A673 (cell line): ENCODE data around the gene NXNL1. TPM values are rescaled to one million over a fixed set of nuclear protein-coding genes. Genes with fewer than 3 reads are reported as not detected.

Source experiments
- BruUV-seq: library from RNA; stranded (reverse); fragments of 400-500 nt; replicated peaks from 2 replicates; lab custom pipeline; 2021; lab: Mats Ljungman, UMichigan
- CTCF ChIA-PET: fragments of 300-600 bp; sonication (Branson Sonifier 250); formaldehyde crosslinking; loops from one replicate; lab custom pipeline; 2022; ENCODE audit warnings: antibody characterized with exemption; lab: Charles Lee
- POLR2A ChIA-PET: fragments of 300-600 bp; sonication (Branson Sonifier 250); formaldehyde crosslinking; loops from one replicate; lab custom pipeline; 2022; ENCODE audit warnings: antibody characterized with exemption; ENCODE audit not compliant: low non-redundant PET; lab: Charles Lee
- DNase-seq: peaks from one replicate; pipeline ENCODE4 v3.0.0-alpha.2; 2015; ENCODE audit warnings: low spot score
- H3K27ac ChIP-seq: fragments of 200-600 bp; sonication (generic); 2 replicates; pipeline ENCODE4 v1.5.1; 2016; ENCODE audit warnings: mixed run types, low read depth, mild to moderate bottlenecking, mixed read lengths, antibody characterized with exemption, low read length; ENCODE audit not compliant: poor library complexity, severe bottlenecking
- H3K27me3 ChIP-seq: fragments of 200-600 bp; sonication (generic); replicated peaks from 2 replicates; pipeline ENCODE4 v1.6.1; 2017; ENCODE audit warnings: mixed run types, low read depth, mild to moderate bottlenecking, mixed read lengths, antibody characterized with exemption, low read length; ENCODE audit not compliant: insufficient read depth, poor library complexity
- H3K36me3 ChIP-seq: fragments of 200-600 bp; sonication (generic); 2 replicates; pipeline ENCODE4 v1.6.1; 2016; ENCODE audit warnings: mixed run types, mild to moderate bottlenecking, mixed read lengths, antibody characterized with exemption, low read length; ENCODE audit not compliant: insufficient read depth, poor library complexity, severe bottlenecking
- H3K4me1 ChIP-seq: fragments of 200-600 bp; sonication (generic); 2 replicates; pipeline ENCODE4 v1.6.1; 2017; ENCODE audit warnings: mixed run types, mild to moderate bottlenecking, mixed read lengths, antibody characterized with exemption, low read length; ENCODE audit not compliant: insufficient read depth, poor library complexity, severe bottlenecking
- H3K4me3 ChIP-seq: fragments of 200-600 bp; sonication (generic); 2 replicates; pipeline ENCODE4 v1.5.1; 2016; ENCODE audit warnings: low read depth, mixed run types, mild to moderate bottlenecking, mixed read lengths, low read length; ENCODE audit not compliant: poor library complexity, severe bottlenecking
- H3K9me3 ChIP-seq: fragments of 200-600 bp; sonication (generic); 2 replicates; pipeline ENCODE4 v1.6.1; 2016; ENCODE audit warnings: mixed run types, low read depth, mild to moderate bottlenecking, mixed read lengths, antibody characterized with exemption, low read length; ENCODE audit not compliant: poor library complexity, severe bottlenecking
- CTCF ChIP-seq: fragments of 300-800, 200-600 bp; sonication (generic); conservative IDR thresholded peaks from 2 replicates; pipeline ENCODE4 v1.5.1; 2017; ENCODE audit warnings: low read depth, mild to moderate bottlenecking, antibody characterized with exemption, low read length, moderate library complexity, mixed read lengths
- EZH2 ChIP-seq: fragments of 200-600 bp; sonication (generic); IDR thresholded peaks from 2 replicates; pipeline ENCODE4 v1.6.1; 2017; ENCODE audit warnings: borderline replicate concordance, low read depth, mild to moderate bottlenecking, mixed read lengths, antibody characterized with exemption, low read length; ENCODE audit not compliant: poor library complexity, severe bottlenecking
- intact Hi-C: fragments of 100-400 bp; cut with micrococcal nuclease; formaldehyde crosslinking; loops from one replicate; pipeline ENCODE4 v1.10.0; 2022; ENCODE audit not compliant: unreplicated experiment
- total RNA-seq: library from RNA; stranded (reverse); gene quantifications from 2 replicates; pipeline ENCODE4 v1.2.3, GENCODE V29; 2021

NXNL1 gene
- total RNA-seq, 1 experiment from 2014 or later, result not detected

GRCh38 chr19:17484520-17485185, 23.9 kb upstream of the NXNL1 start:
- no TSS peak for BruUV-seq
- intact Hi-C loops, result no loop called here
- Histone ChIP-seq H3K27me3 (no peaks in the 10 kb centered on the region), H3K36me3 (no peaks in the 10 kb centered on the region), H3K27ac (no peak overlapping the region), H3K9me3 (no peaks in the 10 kb centered on the region), H3K4me3 (no peak overlapping the region), H3K4me1 (no peaks in the 10 kb centered on the region)
- DNase-seq, result no peak
- TF ChIP-seq CTCF, result no peak
- ChIA-PET CTCF (interaction anchor here (0.8 kb wide), 1 partner anchor 12 kb away, joined by 4 read pairs; no protein-coding TSS in a partner anchor), POLR2A (no interaction called here)

- H3K27me3 ChIP-seq, result no peaks in the 10 kb centered on the region
- CTCF ChIA-PET, result no interaction called here
Measured at GRCh38 chr19:17483605-17484002, 22.9 kb upstream of the NXNL1 start.

GRCh38 chr19:17482877-17483604, 22.3 kb upstream of the NXNL1 start:
- ChIA-PET POLR2A (interaction anchor here (0.7 kb wide), 1 partner anchor 883 kb away, joined by 3 read pairs; no protein-coding TSS in a partner anchor), CTCF (no interaction called here)
- DNase-seq, result no peak
- Histone ChIP-seq H3K9me3 (no peaks in the 10 kb centered on the region), H3K4me1 (no peaks in the 10 kb centered on the region), H3K4me3 (no peak overlapping the region), H3K27me3 (no peaks in the 10 kb centered on the region), H3K27ac (no peak overlapping the region), H3K36me3 (no peaks in the 10 kb centered on the region)
- TF ChIP-seq CTCF, result no peak
- intact Hi-C loops, result no loop called here
- no TSS peak for BruUV-seq

More at GRCh38 chr19:17483605-17484002, 22.9 kb upstream of the NXNL1 start:
- DNase-seq, result no peak
- no peak overlapping the region for H3K27ac ChIP-seq
- TF ChIP-seq EZH2 (no peak), CTCF (no peak)
- H3K4me1 ChIP-seq, result no peaks in the 10 kb centered on the region
- no TSS peak for BruUV-seq
- intact Hi-C loops, result no loop called here
- H3K4me3 ChIP-seq, result no peak overlapping the region
- POLR2A ChIA-PET, result no interaction called here
- no peaks in the 10 kb centered on the region for H3K9me3 ChIP-seq
- no peaks in the 10 kb centered on the region for H3K36me3 ChIP-seq
